GM23338 (cell line): ENCODE results near the gene ZNF292. TPM values are rescaled to one million over a fixed set of nuclear protein-coding genes. Genes with fewer than 3 reads are reported as not detected.
"Not testable (repeated sequence)": the region's sequence is repeated elsewhere in the genome, so short reads cannot be mapped to it uniquely, and the experiment has no call there.

Source experiments
- ATAC-seq: fragments of 200-7000 bp; cut with Tn5 transposase; 3 replicates; pipeline ENCODE4 v1.9.1; 2020
- DNase-seq: peaks from one replicate; pipeline ENCODE4 v3.0.0-alpha.2; 2015; ENCODE audit warnings: low spot score
- H2AFZ ChIP-seq: fragments of 200-600 bp; sonication (generic); 2 replicates; pipeline ENCODE4 v1.8.0; 2016; ENCODE audit warnings: antibody characterized with exemption, mild to moderate bottlenecking, moderate library complexity
- H3F3A ChIP-seq: fragments of 200-600 bp; sonication (generic); replicated peaks from 2 replicates; pipeline ENCODE4 v1.8.0; 2017; ENCODE audit warnings: antibody characterized with exemption, mixed run types, low read depth
- H3K27ac ChIP-seq: fragments of 200-600 bp; sonication (generic); 2 replicates; pipeline ENCODE4 v1.6.1; 2016; ENCODE audit warnings: low read depth
- H3K27me3 ChIP-seq: fragments of 200-600 bp; sonication (generic); 2 replicates; pipeline ENCODE4 v1.8.0; 2016; ENCODE audit warnings: mild to moderate bottlenecking, mixed run types, moderate library complexity; ENCODE audit not compliant: insufficient read depth
- H3K36me3 ChIP-seq: fragments of 200-600 bp; sonication (generic); 2 replicates; pipeline ENCODE4 v1.8.0; 2016; ENCODE audit warnings: mild to moderate bottlenecking; ENCODE audit not compliant: insufficient read depth
- H3K4me1 ChIP-seq: fragments of 200-600 bp; sonication (generic); 2 replicates; pipeline ENCODE4 v1.8.0; 2016; ENCODE audit warnings: mild to moderate bottlenecking, moderate library complexity; ENCODE audit not compliant: insufficient read depth
- H3K4me2 ChIP-seq: fragments of 200-600 bp; sonication (generic); 2 replicates; pipeline ENCODE4 v1.7.1; 2017; ENCODE audit warnings: mixed run types
- H3K4me3 ChIP-seq: fragments of 200-600 bp; sonication (generic); 2 replicates; pipeline ENCODE4 v1.6.1; 2016; ENCODE audit warnings: mixed run types
- H3K79me2 ChIP-seq: fragments of 200-600 bp; sonication (generic); replicated peaks from 2 replicates; pipeline ENCODE4 v1.8.0; 2017; ENCODE audit warnings: mild to moderate bottlenecking; ENCODE audit not compliant: insufficient read depth
- H3K9me2 ChIP-seq: fragments of 200-600 bp; sonication (generic); 2 replicates; pipeline ENCODE4 v1.8.0; 2017; ENCODE audit not compliant: insufficient read depth
- H4K20me1 ChIP-seq: fragments of 200-600 bp; sonication (generic); replicated peaks from 2 replicates; pipeline ENCODE4 v1.8.0; 2017; ENCODE audit warnings: mild to moderate bottlenecking; ENCODE audit not compliant: insufficient read depth
- H3K27ac Mint-ChIP-seq: 2 replicates; pipeline ENCODE4 v1.8.0; 2020; ENCODE audit warnings: inconsistent platforms, mild to moderate bottlenecking, moderate library complexity, mixed read lengths
- H3K27me3 Mint-ChIP-seq: 3 replicates; pipeline ENCODE4 v1.8.0; 2022; ENCODE audit warnings: low read depth, mild to moderate bottlenecking, moderate library complexity, mixed read lengths, inconsistent platforms; ENCODE audit not compliant: insufficient read depth, poor library complexity
- H3K36me3 Mint-ChIP-seq: 3 replicates; pipeline ENCODE4 v1.8.0; 2021; ENCODE audit warnings: low read depth, mild to moderate bottlenecking, inconsistent platforms, moderate library complexity, mixed read lengths
- H3K4me1 Mint-ChIP-seq: 3 replicates; pipeline ENCODE4 v1.8.0; 2020; ENCODE audit warnings: mild to moderate bottlenecking, inconsistent platforms, mixed read lengths
- H3K4me3 Mint-ChIP-seq: 3 replicates; pipeline ENCODE4 v1.8.0; 2021; ENCODE audit warnings: moderate library complexity, mild to moderate bottlenecking, inconsistent platforms, mixed read lengths
- H3K9me3 Mint-ChIP-seq: 3 replicates; pipeline ENCODE4 v1.8.0; 2020; ENCODE audit warnings: moderate library complexity, mild to moderate bottlenecking, inconsistent platforms, mixed read lengths
- ETS1 ChIP-seq: IDR thresholded peaks from 2 replicates; pipeline ENCODE4 v1.6.1; 2016; ENCODE audit warnings: antibody characterized with exemption
- EZH2phosphoT487 ChIP-seq: fragments of 200-600 bp; sonication (generic); IDR thresholded peaks from one replicate; pipeline ENCODE4 v1.8.1; 2018; ENCODE audit warnings: antibody characterized with exemption; ENCODE audit not compliant: unreplicated experiment
- STAT1 ChIP-seq: IDR thresholded peaks from one replicate; pipeline ENCODE4 v1.6.1; 2016; ENCODE audit warnings: antibody characterized with exemption; ENCODE audit not compliant: unreplicated experiment
- ZNF462 ChIP-seq: fragments of 250-450 bp; sonication (Bioruptor Pico); IDR thresholded peaks from 2 replicates; pipeline ENCODE4 v1.5.0; 2020; ENCODE audit warnings: mild to moderate bottlenecking, moderate library complexity
- polyA plus RNA-seq: library from polyadenylated mRNA; unstranded; fragments of >200 nt; fragmentation: Nextera tagmentation; extraction: Ambion mirVana; gene quantifications from 2 replicates; pipeline ENCODE4 v1.2.1, GENCODE V29; 2016
- total RNA-seq: library from RNA; depleted of rRNA; stranded (reverse); fragments of >200 nt; shearing (Covaris generic); gene quantifications from 2 replicates; pipeline ENCODE4 v1.2.3, GENCODE V29; 2014

ZNF292 gene
- total and polyA plus RNA-seq, 2 experiments from 2014 or later = 45.7 to 67.9 TPM

GRCh38 chr6:87157596-87157995, 2.2 kb downstream of the ZNF292 start:
- not testable (repeated sequence) for H3K9me3 Mint-ChIP-seq, ATAC-seq, H3F3A ChIP-seq, H3K4me3 Mint-ChIP-seq, DNase-seq, H3K36me3 ChIP-seq, H3K27ac Mint-ChIP-seq, H2AFZ ChIP-seq, H3K27ac ChIP-seq, H3K9me2 ChIP-seq
- peaks cover 15% of the 10 kb centered on the region for H3K36me3 Mint-ChIP-seq
- peak overlapping the region; percentile 89 for H3K4me3 ChIP-seq
- H3K4me2 ChIP-seq = peak overlapping the region; percentile 87
- peaks cover 19% of the 10 kb centered on the region for H3K27me3 Mint-ChIP-seq
- peaks cover 79% of the 10 kb centered on the region for H3K79me2 ChIP-seq
- peaks cover 33% of the 10 kb centered on the region for H4K20me1 ChIP-seq
- peaks cover 40% of the 10 kb centered on the region for H3K4me1 ChIP-seq
- H3K4me1 Mint-ChIP-seq = peaks cover 40% of the 10 kb centered on the region
- H3K27me3 ChIP-seq = peaks cover 17% of the 10 kb centered on the region

- Histone ChIP-seq H3K4me1 (peaks cover 57% of the 10 kb centered on the region), H3K4me2 (no peak overlapping the region), H3K4me3 (no peak overlapping the region), H3K27ac (no peak overlapping the region), H4K20me1 (peaks cover 52% of the 10 kb centered on the region), H3K36me3 (no peaks in the 10 kb centered on the region; the same call in 1 of the 2 replicates), H3K79me2 (peaks cover 100% of the 10 kb centered on the region), H3K27me3 (no peaks in the 10 kb centered on the region), H3K9me2 (no peaks in the 10 kb centered on the region), H2AFZ (no peak overlapping the region), H3F3A (no peaks in the 10 kb centered on the region)
- H3K9me3 Mint-ChIP-seq = no peaks in the 10 kb centered on the region
- TF ChIP-seq EZH2phosphoT487 (no peak), STAT1 (no peak), ETS1 (no peak), ZNF462 (CRISPR knock-in tag) (no peak)
- no peak for DNase-seq
- H3K36me3 Mint-ChIP-seq = peaks cover 15% of the 10 kb centered on the region
- H3K4me1 Mint-ChIP-seq = peaks cover 58% of the 10 kb centered on the region
- H3K4me3 Mint-ChIP-seq = no peak overlapping the region
- H3K27me3 Mint-ChIP-seq = peaks cover 4% of the 10 kb centered on the region
- ATAC-seq = no peak
- no peak overlapping the region for H3K27ac Mint-ChIP-seq
These were observed 5.9 kb downstream of the ZNF292 start for GRCh38 chr6:87161299-87161698.
